Activated T-helper 17 cell treated with anti-CD3 and anti-CD28 coated beads, Interleukin-2, amount 50 U/mL, for 72 hours (primary cell): ENCODE measurements around the gene FPGS. TPM values are rescaled to one million over a fixed set of nuclear protein-coding genes. Genes with fewer than 3 reads are reported as not detected.
A peak's percentile ranks its signal among the peaks of the same experiment; 100 is the strongest.
"Not testable (repeated sequence)": the region's sequence is repeated elsewhere in the genome, so short reads cannot be mapped to it uniquely, and the experiment has no call there.

Experiments used
- ATAC-seq: fragments of 150-1000 bp; cut with Tn5 transposase; replicated peaks from 2 replicates; pipeline ENCODE4 v1.10.0; 2021; ENCODE audit warnings: mild to moderate bottlenecking, moderate library complexity
- H3K27ac Mint-ChIP-seq: one replicate; pipeline ENCODE4 v1.8.0; 2022; ENCODE audit warnings: mixed read lengths
- H3K27me3 Mint-ChIP-seq: one replicate; pipeline ENCODE4 v1.8.0; 2022; ENCODE audit warnings: mixed read lengths
- H3K36me3 Mint-ChIP-seq: one replicate; pipeline ENCODE4 v1.8.0; 2022; ENCODE audit warnings: low read depth, mild to moderate bottlenecking, mixed read lengths
- H3K4me1 Mint-ChIP-seq: one replicate; pipeline ENCODE4 v1.8.0; 2022; ENCODE audit warnings: mixed read lengths
- H3K4me3 Mint-ChIP-seq: one replicate; pipeline ENCODE4 v1.8.0; 2022; ENCODE audit warnings: mild to moderate bottlenecking, mixed read lengths
- H3K9me3 Mint-ChIP-seq: one replicate; pipeline ENCODE4 v1.8.0; 2022; ENCODE audit warnings: mixed read lengths
- total RNA-seq, 2 donors: library from RNA; stranded (reverse); gene quantifications; one replicate each; pipeline ENCODE4 v1.2.3, GENCODE V29; 2022

Gene FPGS
- total RNA-seq, result 10 to 100 TPM; 56.7 to 95.6 TPM

GRCh38 chr9:127802576-127803443 lies at the start of gene FPGS:
TSS of gene FPGS (plus strand) at chr9:127802882. CDS start at chr9:127802925, 43 bp downstream.
- peak; percentile 89 for ATAC-seq
- H3K36me3 Mint-ChIP-seq, result peaks cover 30% of the 10 kb centered on the region
- H3K9me3 Mint-ChIP-seq, result no peaks in the 10 kb centered on the region
- peak within 1 kb of the TSS; percentile 88 for H3K27ac Mint-ChIP-seq
- no peaks in the 10 kb centered on the region for H3K4me1 Mint-ChIP-seq
- no peaks in the 10 kb centered on the region for H3K27me3 Mint-ChIP-seq
- H3K4me3 Mint-ChIP-seq, result peak within 1 kb of the TSS; percentile 82

DNA sequence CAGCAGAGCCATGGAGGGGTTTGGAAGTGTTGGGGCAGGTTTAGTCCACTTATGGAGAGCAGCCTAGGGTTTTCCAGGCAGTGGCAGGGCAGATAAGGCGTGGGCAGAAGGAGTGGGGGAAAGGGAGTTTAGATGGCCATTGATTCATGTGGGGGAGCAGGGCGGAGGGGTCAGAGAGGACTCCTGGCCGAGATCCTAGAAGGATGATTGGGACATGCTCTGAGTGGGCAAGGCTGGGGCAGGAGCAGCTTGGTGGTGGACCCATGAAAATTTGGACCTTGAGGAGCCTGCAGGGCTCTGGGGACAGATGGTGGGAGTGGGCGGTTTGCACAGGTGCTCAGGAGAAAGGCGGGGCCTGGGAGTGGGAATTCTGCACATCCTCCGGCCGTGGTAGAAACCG lies 49.5 kb upstream of the FPGS start:
- no peaks in the 10 kb centered on the region for H3K27me3 Mint-ChIP-seq
- peak overlapping the region; percentile 65 for H3K27ac Mint-ChIP-seq
- no peak overlapping the region for H3K4me3 Mint-ChIP-seq

GRCh38 chr9:127753622-127754021 lies 49.1 kb upstream of the FPGS start:
- ATAC-seq, result no peak
- no peaks in the 10 kb centered on the region for H3K9me3 Mint-ChIP-seq
- H3K36me3 Mint-ChIP-seq, result peaks cover 61% of the 10 kb centered on the region
- no peaks in the 10 kb centered on the region for H3K27me3 Mint-ChIP-seq
- H3K4me1 Mint-ChIP-seq, result peaks cover 10% of the 10 kb centered on the region
- no peak overlapping the region for H3K4me3 Mint-ChIP-seq
- no peak overlapping the region for H3K27ac Mint-ChIP-seq

More for the DNA sequence above, 49.5 kb upstream of the FPGS start:
- peaks cover 61% of the 10 kb centered on the region for H3K36me3 Mint-ChIP-seq
- no peaks in the 10 kb centered on the region for H3K9me3 Mint-ChIP-seq
- H3K4me1 Mint-ChIP-seq, result peaks cover 8% of the 10 kb centered on the region
- no peak for ATAC-seq

DNA sequence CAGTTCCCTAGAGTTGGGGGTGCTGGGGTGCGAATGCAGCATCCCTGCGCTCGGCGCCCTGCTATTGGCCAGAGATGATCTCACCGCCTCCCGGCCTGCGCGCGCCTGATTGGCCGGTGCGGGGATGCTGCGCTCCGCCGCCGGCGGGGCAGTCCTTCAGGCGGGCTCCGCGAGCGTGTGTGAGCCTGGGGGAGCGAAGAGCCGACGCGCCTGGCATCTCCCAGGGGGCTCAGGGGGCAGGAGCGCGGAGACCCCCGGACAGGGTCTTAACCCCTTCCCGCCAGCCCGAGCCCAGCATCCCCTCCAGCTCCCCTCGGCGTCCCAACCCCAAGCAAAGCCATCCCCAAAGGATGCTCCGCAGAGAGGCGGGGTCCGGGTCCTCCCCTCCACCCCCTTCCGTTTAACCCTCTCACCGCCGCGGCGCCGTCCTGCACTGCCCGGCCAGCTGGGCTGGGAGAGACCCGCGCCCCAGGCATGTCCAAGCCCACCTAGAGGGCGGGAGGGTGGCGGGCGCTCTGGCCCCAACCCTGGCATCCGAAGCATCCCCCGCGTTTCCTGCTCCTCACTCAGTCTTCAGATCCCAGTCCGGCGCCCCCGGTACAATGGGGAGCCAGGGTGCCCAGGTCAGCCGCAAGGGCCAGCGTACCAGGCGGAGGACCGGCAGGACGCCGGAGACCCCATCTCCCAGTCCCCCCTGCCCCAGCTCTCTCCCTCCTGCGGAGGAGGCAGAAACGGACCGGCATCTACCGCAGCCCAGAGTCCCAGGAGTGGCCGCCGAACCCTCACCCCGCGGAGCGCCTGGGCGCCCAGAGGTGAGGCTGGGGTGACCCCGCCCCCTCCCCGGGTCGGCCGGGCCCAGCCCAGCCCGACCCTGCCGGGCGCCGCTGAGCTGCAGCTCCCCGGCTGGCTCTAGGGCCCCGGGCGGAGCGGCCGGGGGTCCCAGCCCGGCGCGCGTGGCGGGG lies 48.3 kb upstream of the FPGS start:
- Mint-ChIP-seq H3K27ac (no peak overlapping the region), H3K9me3 (no peaks in the 10 kb centered on the region), H3K36me3 (peaks cover 60% of the 10 kb centered on the region), H3K27me3 (no peaks in the 10 kb centered on the region), H3K4me1 (peaks cover 13% of the 10 kb centered on the region), H3K4me3 (no peak overlapping the region)
- ATAC-seq, result no peak

- Mint-ChIP-seq H3K36me3 (peaks cover 51% of the 10 kb centered on the region), H3K4me1 (peaks cover 13% of the 10 kb centered on the region), H3K9me3 (no peaks in the 10 kb centered on the region), H3K4me3 (no peak overlapping the region), H3K27ac (no peak overlapping the region), H3K27me3 (no peaks in the 10 kb centered on the region)
- no peak for ATAC-seq
These were observed 47.3 kb upstream of the FPGS start for GRCh38 chr9:127755061-127756060.

DNA sequence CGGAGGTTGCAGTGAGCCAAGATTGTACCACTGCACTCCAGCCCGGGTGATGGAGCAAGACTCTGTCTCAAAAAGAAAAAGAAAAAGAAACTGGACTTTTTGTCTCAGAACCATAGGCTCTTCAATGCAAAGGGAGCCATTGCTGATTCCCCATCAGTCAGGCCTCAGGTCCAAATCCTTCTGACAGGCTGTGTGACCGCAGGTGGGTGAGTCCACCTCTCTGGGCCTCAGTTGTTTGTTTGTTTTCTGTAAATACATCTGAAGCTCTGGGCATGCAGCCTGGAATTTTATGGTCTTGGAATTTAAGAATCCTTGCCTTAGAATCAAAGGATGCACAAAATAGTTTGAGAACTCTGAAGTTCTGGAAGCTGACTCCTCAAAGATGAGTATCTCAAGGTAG lies 46.4 kb upstream of the FPGS start:
- Mint-ChIP-seq H3K4me3 (no peak overlapping the region), H3K36me3 (peaks cover 48% of the 10 kb centered on the region), H3K27ac (no peak overlapping the region), H3K9me3 (no peaks in the 10 kb centered on the region), H3K27me3 (no peaks in the 10 kb centered on the region), H3K4me1 (peaks cover 10% of the 10 kb centered on the region)
- ATAC-seq, result no peak

DNA sequence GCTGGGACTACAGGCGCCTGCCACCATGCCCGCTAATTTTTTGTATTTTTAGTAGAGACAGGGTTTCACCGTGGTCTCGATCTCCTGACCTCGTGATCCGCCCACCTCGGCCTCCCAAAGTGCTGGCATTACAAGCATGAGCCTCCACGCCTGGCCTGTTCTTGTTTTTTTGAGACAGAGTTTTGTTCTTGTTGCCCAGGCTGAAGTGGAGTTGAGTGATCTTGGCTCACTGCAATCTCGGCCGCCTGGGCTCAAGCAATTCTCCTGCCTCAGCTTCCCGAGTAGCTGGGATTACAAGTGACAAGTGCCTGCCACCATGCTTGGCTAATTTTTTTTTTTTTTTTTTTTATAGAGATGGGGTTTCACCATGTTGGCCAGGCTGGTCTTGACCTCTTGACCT lies 45.9 kb upstream of the FPGS start:
- peaks cover 47% of the 10 kb centered on the region for H3K36me3 Mint-ChIP-seq
- not testable (repeated sequence) for H3K4me1 Mint-ChIP-seq, H3K9me3 Mint-ChIP-seq, ATAC-seq, H3K27me3 Mint-ChIP-seq, H3K4me3 Mint-ChIP-seq, H3K27ac Mint-ChIP-seq

DNA sequence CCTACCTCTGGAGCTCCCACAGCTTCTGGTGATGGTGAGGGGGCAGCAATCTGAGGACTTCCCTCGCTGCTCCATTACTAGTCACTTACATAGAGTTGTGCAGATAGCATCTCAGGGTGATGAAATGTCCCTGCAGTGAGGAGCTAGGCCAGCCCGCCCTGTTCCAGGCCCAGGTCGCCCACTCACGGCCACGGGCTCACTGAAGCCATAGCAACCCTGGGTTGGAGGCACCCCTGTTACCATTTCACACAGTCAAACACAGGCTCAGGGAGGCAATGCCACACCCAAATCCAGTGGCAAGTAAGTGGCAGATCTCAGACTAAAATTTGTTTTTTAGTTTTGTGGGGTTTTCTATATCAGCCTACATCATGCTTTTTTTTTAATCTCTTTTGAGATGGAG lies 43.8 kb upstream of the FPGS start:
- no peaks in the 10 kb centered on the region for H3K9me3 Mint-ChIP-seq
- H3K36me3 Mint-ChIP-seq, result peaks cover 52% of the 10 kb centered on the region
- peak overlapping the region; percentile 46 for H3K27ac Mint-ChIP-seq
- H3K27me3 Mint-ChIP-seq, result no peaks in the 10 kb centered on the region
- H3K4me3 Mint-ChIP-seq, result no peak overlapping the region
- ATAC-seq, result no peak
- H3K4me1 Mint-ChIP-seq, result peaks cover 16% of the 10 kb centered on the region

- peaks cover 72% of the 10 kb centered on the region for H3K36me3 Mint-ChIP-seq
- H3K27ac Mint-ChIP-seq, result no peak overlapping the region
- no peak for ATAC-seq
- H3K4me1 Mint-ChIP-seq, result peaks cover 32% of the 10 kb centered on the region
- H3K27me3 Mint-ChIP-seq, result no peaks in the 10 kb centered on the region
- H3K4me3 Mint-ChIP-seq, result no peak overlapping the region
- H3K9me3 Mint-ChIP-seq, result no peaks in the 10 kb centered on the region
These were observed 41.6 kb upstream of the FPGS start for GRCh38 chr9:127761061-127761460.

DNA sequence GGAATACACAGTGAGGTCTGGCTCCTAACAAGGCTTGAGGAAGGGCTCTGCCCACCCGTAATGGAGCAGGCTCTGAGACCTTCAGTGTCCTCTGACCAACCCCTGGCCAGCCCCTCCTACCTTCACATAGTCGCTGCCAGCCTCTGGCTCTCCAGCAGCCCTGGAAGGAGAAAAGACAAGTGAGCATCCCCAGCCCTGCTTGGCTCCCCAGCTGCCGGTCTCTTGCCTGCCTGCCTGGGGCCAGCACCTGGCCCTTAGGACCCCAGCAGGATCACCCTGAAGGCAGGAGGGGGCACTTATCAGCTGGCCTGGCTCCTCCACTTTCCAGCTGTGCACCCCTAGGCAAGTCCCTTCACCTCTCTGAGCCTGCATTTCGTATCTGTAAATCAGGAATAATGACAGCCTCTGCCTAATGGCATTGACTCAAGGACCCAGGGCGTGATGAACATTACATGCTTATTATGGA lies 41.2 kb upstream of the FPGS start:
- peaks cover 37% of the 10 kb centered on the region for H3K4me1 Mint-ChIP-seq
- ATAC-seq, result no peak
- H3K27ac Mint-ChIP-seq, result no peak overlapping the region
- H3K9me3 Mint-ChIP-seq, result no peaks in the 10 kb centered on the region
- no peak overlapping the region for H3K4me3 Mint-ChIP-seq
- no peaks in the 10 kb centered on the region for H3K27me3 Mint-ChIP-seq
- H3K36me3 Mint-ChIP-seq, result peaks cover 77% of the 10 kb centered on the region

DNA sequence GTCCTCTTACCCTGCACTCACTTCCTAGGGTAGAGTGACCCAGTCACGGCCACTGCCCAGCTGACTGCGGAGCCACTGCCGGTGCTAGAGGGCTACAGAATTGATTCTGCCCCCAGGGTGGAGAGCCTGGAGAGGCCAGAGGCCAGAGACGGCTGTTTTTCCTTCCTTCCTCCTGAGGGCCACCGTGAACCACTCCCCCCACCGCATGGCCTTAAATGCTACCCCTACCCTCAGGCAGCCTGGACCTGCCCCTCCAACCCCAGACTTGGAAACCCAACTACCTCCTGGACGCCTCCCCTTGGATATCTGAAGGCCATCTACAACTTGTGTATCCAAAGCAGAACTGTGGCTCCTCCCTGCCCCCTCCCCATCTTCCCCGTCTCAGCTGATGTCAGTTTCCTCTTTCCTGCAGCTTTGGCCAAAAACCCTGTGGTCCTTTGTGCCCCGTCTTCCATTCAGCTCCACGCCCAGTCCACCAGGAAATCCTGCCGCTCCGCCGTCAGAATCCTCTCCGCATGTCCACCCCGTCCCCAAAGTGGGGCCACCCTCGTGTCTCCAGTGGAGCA lies 40.5 kb upstream of the FPGS start:
- Mint-ChIP-seq H3K27me3 (no peaks in the 10 kb centered on the region), H3K4me3 (no peak overlapping the region), H3K9me3 (no peaks in the 10 kb centered on the region), H3K27ac (peak overlapping the region; percentile 81), H3K36me3 (peaks cover 77% of the 10 kb centered on the region), H3K4me1 (peaks cover 39% of the 10 kb centered on the region)
- ATAC-seq, result no peak

DNA sequence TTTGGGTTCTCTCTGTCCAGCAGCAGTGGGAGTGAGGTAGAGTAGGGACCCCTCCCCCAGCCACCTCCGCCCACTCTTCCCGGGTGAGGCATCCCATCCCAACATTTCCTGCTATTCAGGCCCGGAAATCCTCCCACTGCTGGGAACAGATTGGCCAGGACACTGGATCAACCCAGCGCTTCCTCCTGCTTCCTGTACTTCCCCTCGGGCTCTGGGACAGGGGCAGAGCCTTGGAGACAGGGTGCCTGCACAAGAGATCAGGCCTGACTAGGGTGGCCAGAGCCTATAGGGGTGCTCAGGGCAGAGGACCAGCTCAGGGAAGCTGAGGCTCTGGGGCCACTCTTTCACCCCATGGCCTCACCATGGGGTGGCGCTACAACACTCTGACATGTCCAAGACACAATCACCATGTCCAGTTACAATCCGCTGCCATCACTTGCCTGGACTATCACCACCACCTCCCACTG lies 38.7 kb upstream of the FPGS start:
- H3K4me3 Mint-ChIP-seq, result no peak overlapping the region
- H3K27ac Mint-ChIP-seq, result peak overlapping the region; percentile 81
- H3K27me3 Mint-ChIP-seq, result no peaks in the 10 kb centered on the region
- no peaks in the 10 kb centered on the region for H3K9me3 Mint-ChIP-seq
- peaks cover 80% of the 10 kb centered on the region for H3K36me3 Mint-ChIP-seq
- H3K4me1 Mint-ChIP-seq, result peaks cover 46% of the 10 kb centered on the region
- ATAC-seq, result peak; percentile 63

DNA sequence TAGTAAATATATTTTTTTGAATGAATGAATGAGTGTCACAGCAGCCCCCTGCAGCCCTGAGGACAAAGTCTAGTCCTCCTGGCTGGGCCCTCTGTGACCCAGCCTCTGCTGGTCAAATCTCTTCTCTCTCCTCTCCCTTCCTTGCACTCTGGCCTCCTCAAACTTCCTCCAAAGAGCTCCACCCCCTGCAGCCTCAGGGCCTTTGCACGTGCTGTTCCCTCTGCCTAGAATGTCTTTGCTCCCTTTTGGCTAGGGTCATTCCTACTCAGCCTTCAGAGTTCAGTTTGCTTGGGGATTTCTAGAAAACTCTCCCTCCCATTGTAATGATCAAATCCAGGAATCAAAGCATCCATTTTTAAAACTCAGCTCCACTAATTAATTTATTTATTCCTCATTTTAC lies 37.3 kb upstream of the FPGS start:
- Mint-ChIP-seq H3K27ac (peak overlapping the region; percentile 92), H3K9me3 (no peaks in the 10 kb centered on the region), H3K36me3 (peaks cover 87% of the 10 kb centered on the region), H3K4me1 (peaks cover 54% of the 10 kb centered on the region), H3K4me3 (no peak overlapping the region), H3K27me3 (no peaks in the 10 kb centered on the region)
- no peak for ATAC-seq
